B cell (primary cell): ENCODE measurements around the gene GNA14. TPM values are rescaled to one million over a fixed set of nuclear protein-coding genes. Genes with fewer than 3 reads are reported as not detected.

ENCODE experiments used
- ATAC-seq: fragments of 200-7000 bp; cut with Tn5 transposase; one replicate; pipeline ENCODE4 v1.10.0; 2021; ENCODE audit warnings: low read depth, mild to moderate bottlenecking, moderate number of reproducible peaks, moderate library complexity
- CTCF ChIA-PET: fragments of 350-600 bp; sonication (Branson Sonifier 250); formaldehyde crosslinking; loops from one replicate; lab custom pipeline; 2021; ENCODE audit warnings: antibody characterized with exemption, inconsistent platforms; lab: Charles Lee
- POLR2A ChIA-PET: fragments of 350-600 bp; sonication (Branson Sonifier 250); formaldehyde crosslinking; loops from one replicate; lab custom pipeline; 2021; ENCODE audit warnings: antibody characterized with exemption; lab: Charles Lee
- DNase-seq: peaks from one replicate; pipeline ENCODE4 v3.0.0; 2013
- H2AFZ ChIP-seq: 2 replicates; pipeline ENCODE4 v1.6.1; 2012; ENCODE audit warnings: mild to moderate bottlenecking, low read depth, low read length; ENCODE audit not compliant: insufficient read depth, poor library complexity, severe bottlenecking
- H3K27ac ChIP-seq, 2 donors: 1 replicate in 1 of 2; 2 replicates in 1 of 2; pipeline ENCODE4 v1.5.1; 2012 to 2013; ENCODE audit warnings: low read length in 2 of 2, mild to moderate bottlenecking in 2 of 2, moderate library complexity in 1 of 2
- H3K27me3 ChIP-seq, 4 experiments: fragments of 200-600 bp in 1 of 4; sonication (generic) in 1 of 4; replicated peaks in 1 of 4; 1 replicate in 2 of 4; 2 replicates in 2 of 4; pipeline versions ENCODE4 v1.6.1 to v1.7.0; 2013 to 2016; ENCODE audit warnings: low read length in 3 of 4, mild to moderate bottlenecking in 2 of 4, mixed read lengths in 1 of 4, moderate library complexity in 1 of 4; ENCODE audit not compliant: insufficient read depth in 4 of 4, control insufficient read depth in 3 of 4; ENCODE audit errors: control extremely low read depth in 1 of 4
- H3K36me3 ChIP-seq, 2 experiments: replicated peaks in 1 of 2; 1 replicate in 1 of 2; 2 replicates in 1 of 2; pipeline versions ENCODE4 v1.6.1 to v1.7.1; 2013; ENCODE audit warnings: low read length in 1 of 2; ENCODE audit not compliant: insufficient read depth in 2 of 2, control insufficient read depth in 1 of 2; ENCODE audit errors: control extremely low read depth in 1 of 2, extremely low read depth in 1 of 2
- H3K4me1 ChIP-seq, 2 donors: fragments of 200-600 bp in 1 of 2; sonication (generic) in 1 of 2; 1 replicate in 1 of 2; 2 replicates in 1 of 2; pipeline versions ENCODE4 v1.5.1 to v1.6.1; 2013 to 2017; ENCODE audit warnings: low read length in 2 of 2; ENCODE audit not compliant: control insufficient read depth in 2 of 2, insufficient read depth in 2 of 2
- H3K4me2 ChIP-seq: replicated peaks from 2 replicates; pipeline ENCODE3; 2012; ENCODE audit warnings: mild to moderate bottlenecking, low read depth, low read length; ENCODE audit not compliant: poor library complexity, severe bottlenecking
- H3K4me3 ChIP-seq, 5 experiments: fragments of 200-600 bp in 1 of 5; sonication (generic) in 1 of 5; 1 replicate in 3 of 5; 2 replicates in 2 of 5; pipeline versions ENCODE4 v1.5.1 to v1.7.0; 2011 to 2016; ENCODE audit warnings: low read length in 4 of 5, mild to moderate bottlenecking in 4 of 5, low read depth in 2 of 5, control low read depth in 1 of 5, moderate library complexity in 1 of 5; ENCODE audit not compliant: insufficient read depth in 1 of 5; ENCODE audit errors: control extremely low read depth in 1 of 5, extremely low read depth in 1 of 5
- H3K79me2 ChIP-seq: fragments of 200-600 bp; sonication (generic); one replicate; pipeline ENCODE4 v1.6.0; 2016; ENCODE audit warnings: low read length; ENCODE audit not compliant: control insufficient read depth, insufficient read depth
- H3K9ac ChIP-seq: fragments of 200-600 bp; sonication (generic); 2 replicates; pipeline ENCODE4 v1.6.1; 2017; ENCODE audit warnings: mild to moderate bottlenecking, low read length, moderate library complexity
- H3K9me3 ChIP-seq, 3 donors: one replicate each; pipeline versions ENCODE4 v1.6.1 to v1.7.1; 2013; ENCODE audit warnings: low read length in 2 of 3; ENCODE audit not compliant: control insufficient read depth in 2 of 3, insufficient read depth in 1 of 3; ENCODE audit errors: control extremely low read depth in 1 of 3
- H4K20me1 ChIP-seq: 2 replicates; pipeline ENCODE4 v1.6.0; 2012; ENCODE audit warnings: mild to moderate bottlenecking, low read length; ENCODE audit not compliant: insufficient read depth, control insufficient read depth, poor library complexity, severe bottlenecking
- H3K27ac Mint-ChIP-seq: one replicate; pipeline ENCODE4 v1.8.0; 2021; ENCODE audit warnings: mixed read lengths
- H3K27me3 Mint-ChIP-seq: one replicate; pipeline ENCODE4 v1.8.0; 2021; ENCODE audit warnings: mixed read lengths
- H3K4me1 Mint-ChIP-seq: one replicate; pipeline ENCODE4 v1.8.0; 2021; ENCODE audit warnings: mixed read lengths
- H3K4me3 Mint-ChIP-seq: one replicate; pipeline ENCODE4 v1.8.0; 2021; ENCODE audit warnings: mixed read lengths
- H3K9me3 Mint-ChIP-seq: one replicate; pipeline ENCODE4 v1.8.0; 2022; ENCODE audit warnings: mixed read lengths; ENCODE audit not compliant: insufficient read depth
- EZH2 ChIP-seq: IDR thresholded peaks from 2 replicates; pipeline ENCODE4 v1.6.1; 2012; ENCODE audit warnings: borderline replicate concordance, low read depth, mild to moderate bottlenecking, moderate library complexity, low read length; ENCODE audit not compliant: insufficient read depth, poor library complexity, severe bottlenecking
- WGBS: methylation state at CpG from one replicate; pipeline ENCODE4 v1.1.5; 2013; ENCODE audit warnings: missing lambda C conversion rate; ENCODE audit not compliant: insufficient coverage; 5-methylcytosine and 5-hydroxymethylcytosine counted together
- intact Hi-C: fragments of 100-400 bp; cut with micrococcal nuclease; formaldehyde crosslinking; loops from one replicate; pipeline ENCODE4 v1.10.0; 2022
- polyA plus RNA-seq: library from polyadenylated mRNA; depleted of rRNA; stranded (reverse); fragments of >200 nt; gene quantifications from 2 replicates; pipeline ENCODE4 v1.2.3, GENCODE V29; 2012
- total RNA-seq, 2 donors: library from RNA; stranded (reverse); fragments of 120-200 nt in 1 of 2; gene quantifications; 1 replicate in 1 of 2; 2 replicates in 1 of 2; pipeline versions ENCODE4 v1.2.3 to v1.2.4, GENCODE V29; 2013 to 2022
- TF ChIP-seq, protein P1 (sequence below): fragments of 200-600 bp; IDR thresholded peaks from one replicate; pipeline ENCODE4 v1.8.0; 2022; ENCODE audit warnings: antibody characterized with exemption, mild to moderate bottlenecking

Gene GNA14
- total and polyA plus RNA-seq, 2 donors (not counting 1 experiment from before 2014, with no cell fraction given), result not detected

DNA sequence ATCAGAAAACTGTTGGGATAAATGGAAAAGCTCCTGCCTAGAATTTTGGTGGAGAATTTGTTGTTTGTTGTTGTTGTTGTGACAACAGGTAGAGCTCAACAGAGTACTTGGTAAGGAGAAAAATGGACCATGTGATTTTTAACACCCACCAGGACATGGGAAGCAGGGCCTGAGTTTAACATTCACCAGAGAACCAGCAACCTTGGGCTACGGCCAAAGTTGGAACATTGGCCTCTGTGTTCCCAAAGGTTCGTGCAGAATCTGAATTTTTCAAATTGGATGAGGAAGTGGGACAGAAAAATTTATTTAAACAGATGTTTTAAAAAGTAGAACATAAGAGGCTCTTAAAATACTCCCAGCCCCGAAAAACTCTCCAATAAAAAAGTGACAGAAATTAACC lies 127.0 kb downstream of the GNA14 start:
- ATAC-seq (no peak), DNase-seq (no peak)
- Histone ChIP-seq H3K4me1 (no peaks in the 10 kb centered on the region), H3K9me3 (no peaks in the 10 kb centered on the region), H3K79me2 (no peaks in the 10 kb centered on the region), H3K9ac (no peak overlapping the region), H2AFZ (no peak overlapping the region), H4K20me1 (no peaks in the 10 kb centered on the region), H3K4me2 (no peak overlapping the region), H3K27me3 (no peaks in the 10 kb centered on the region), H3K36me3 (no peaks in the 10 kb centered on the region), H3K27ac (no peak overlapping the region), H3K4me3 (no peak overlapping the region)
- ChIA-PET POLR2A (no interaction called here), CTCF (no interaction called here)
- Mint-ChIP-seq H3K27ac (no peak overlapping the region), H3K9me3 (no peaks in the 10 kb centered on the region), H3K27me3 (peaks cover 8% of the 10 kb centered on the region), H3K4me1 (no peaks in the 10 kb centered on the region), H3K4me3 (no peak overlapping the region)
- intact Hi-C loops, result no loop called here
- TF ChIP-seq EZH2, result no peak
- TF ChIP-seq, protein P1, sequence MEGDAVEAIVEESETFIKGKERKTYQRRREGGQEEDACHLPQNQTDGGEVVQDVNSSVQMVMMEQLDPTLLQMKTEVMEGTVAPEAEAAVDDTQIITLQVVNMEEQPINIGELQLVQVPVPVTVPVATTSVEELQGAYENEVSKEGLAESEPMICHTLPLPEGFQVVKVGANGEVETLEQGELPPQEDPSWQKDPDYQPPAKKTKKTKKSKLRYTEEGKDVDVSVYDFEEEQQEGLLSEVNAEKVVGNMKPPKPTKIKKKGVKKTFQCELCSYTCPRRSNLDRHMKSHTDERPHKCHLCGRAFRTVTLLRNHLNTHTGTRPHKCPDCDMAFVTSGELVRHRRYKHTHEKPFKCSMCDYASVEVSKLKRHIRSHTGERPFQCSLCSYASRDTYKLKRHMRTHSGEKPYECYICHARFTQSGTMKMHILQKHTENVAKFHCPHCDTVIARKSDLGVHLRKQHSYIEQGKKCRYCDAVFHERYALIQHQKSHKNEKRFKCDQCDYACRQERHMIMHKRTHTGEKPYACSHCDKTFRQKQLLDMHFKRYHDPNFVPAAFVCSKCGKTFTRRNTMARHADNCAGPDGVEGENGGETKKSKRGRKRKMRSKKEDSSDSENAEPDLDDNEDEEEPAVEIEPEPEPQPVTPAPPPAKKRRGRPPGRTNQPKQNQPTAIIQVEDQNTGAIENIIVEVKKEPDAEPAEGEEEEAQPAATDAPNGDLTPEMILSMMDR, result no peak
- no CpG with 5 or more reads among the region's 3 CpGs for WGBS

DNA sequence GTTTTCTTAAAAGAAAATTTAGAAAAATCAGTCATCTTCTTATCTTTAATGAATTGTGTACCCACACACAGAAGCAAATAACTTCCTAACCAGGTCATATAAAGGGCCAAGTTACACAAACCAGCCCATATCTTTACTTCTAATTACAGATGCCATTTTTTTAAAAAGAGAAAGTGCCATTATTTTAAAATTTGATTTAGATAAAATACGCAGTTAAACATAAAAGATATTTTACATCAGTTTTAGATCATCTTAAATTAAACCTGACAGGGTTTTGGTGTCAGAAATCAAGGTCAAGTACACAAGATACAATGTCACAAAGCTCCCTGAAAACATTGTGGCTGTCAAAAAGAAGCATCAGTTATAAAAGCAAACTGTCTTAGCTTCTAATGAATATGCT lies 129.4 kb downstream of the GNA14 start:
- H3K9me3 Mint-ChIP-seq, result no peaks in the 10 kb centered on the region
- no peak for TF ChIP-seq EZH2

More for the DNA sequence above, 129.4 kb downstream of the GNA14 start:
- Mint-ChIP-seq H3K4me3 (no peak overlapping the region), H3K4me1 (no peaks in the 10 kb centered on the region), H3K27ac (no peak overlapping the region), H3K27me3 (peaks cover 7% of the 10 kb centered on the region)
- H3K9ac ChIP-seq, result no peak overlapping the region
- no peak overlapping the region for H3K27ac ChIP-seq
- no peak for DNase-seq
- no peaks in the 10 kb centered on the region for H3K36me3 ChIP-seq
- no peaks in the 10 kb centered on the region for H3K79me2 ChIP-seq
- no peak overlapping the region for H3K4me3 ChIP-seq
- CTCF ChIA-PET, result no interaction called here
- H2AFZ ChIP-seq, result no peak overlapping the region
- H3K4me1 ChIP-seq, result no peaks in the 10 kb centered on the region
- no CpG with 5 or more reads among the region's 1 CpG for WGBS
- no peaks in the 10 kb centered on the region for H3K27me3 ChIP-seq
- POLR2A ChIA-PET, result no interaction called here
- H4K20me1 ChIP-seq, result no peaks in the 10 kb centered on the region
- H3K4me2 ChIP-seq, result no peak overlapping the region
- H3K9me3 ChIP-seq, result no peaks in the 10 kb centered on the region
- ATAC-seq, result no peak
- intact Hi-C loops, result no loop called here
